Testis (tissue), 2 donors: Measurements from ENCODE around the gene MEGF9.

Experiments
- CTCF ChIP-seq, 3 experiments: fragments of 450-650 bp in 2 of 3; fragments of 200-600 bp in 1 of 3; sonication (generic) in 1 of 3; IDR thresholded peaks; one replicate each; pipeline ENCODE4 v1.5.1; 2016 to 2019; ENCODE audit warnings: antibody characterized with exemption in 3 of 3, mild to moderate bottlenecking in 2 of 3, moderate library complexity in 1 of 3
- POLR2A ChIP-seq: fragments of 450-650 bp; IDR thresholded peaks from one replicate; pipeline ENCODE4 v1.6.1; 2017; ENCODE audit warnings: antibody characterized with exemption, mild to moderate bottlenecking, moderate library complexity

DNA sequence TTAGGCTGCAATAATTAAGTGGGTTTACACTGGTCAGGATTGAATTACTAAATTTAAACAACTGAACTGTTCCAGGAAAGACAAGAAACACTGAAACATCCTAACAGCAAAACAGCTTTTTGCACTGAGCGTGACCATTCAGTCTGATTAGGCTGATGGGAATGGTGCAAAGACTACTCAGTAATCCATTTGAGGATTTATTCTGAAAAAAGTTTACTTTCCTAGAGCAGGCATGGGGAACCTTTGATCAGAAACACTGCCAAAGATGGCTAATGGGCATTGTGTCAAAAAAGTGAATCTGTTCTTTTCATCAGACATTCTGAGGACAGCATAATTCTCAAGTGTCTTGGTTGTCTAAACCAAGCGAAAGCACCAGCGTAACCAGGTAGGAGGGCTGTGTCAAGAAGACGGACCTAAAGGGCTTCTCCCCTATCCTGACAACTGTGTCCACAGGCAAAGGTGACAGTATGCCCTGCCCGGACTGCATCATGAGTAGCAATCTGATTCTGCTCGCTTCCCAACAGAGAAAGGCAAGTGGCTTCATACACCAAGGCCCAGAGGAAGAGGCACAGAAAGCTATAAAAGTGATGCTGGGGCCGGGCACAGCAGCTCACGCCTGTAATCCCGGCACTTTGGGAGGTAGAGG is 45.6 kb upstream of the MEGF9 start:
- TF ChIP-seq CTCF (IDR thresholded peaks at IDR 0.05) (no peak), POLR2A (no peak)
